ENCODE measurements around the gene FRYL. TPM values are rescaled to one million over a fixed set of nuclear protein-coding genes. Genes with fewer than 3 reads are reported as not detected.

FRYL gene
- total and polyA plus RNA-seq, 2 of the 13 experiments (the other 11 are each of a cell fraction or from before 2014, with no cell fraction given): 9.7 to 19.6 TPM

GRCh38 chr4:48623182-48623780 is 156.8 kb downstream of the FRYL start (continued):
- TF ChIP-seq ZBTB34 (CRISPR knock-in tag; IDR thresholded peaks at IDR 0.05): peak; percentile 72; the same call in 1 of the 2 replicates
- TF ChIP-seq RNF2 (conservative IDR thresholded peaks at IDR 0.05; ENCODE audit: low read depth): no peak
- no peak for TF ChIP-seq FOXC1 (CRISPR knock-in tag; IDR thresholded peaks at IDR 0.05; ENCODE audit: borderline replicate concordance)
- no peak for TF ChIP-seq HINFP (CRISPR knock-in tag; IDR thresholded peaks at IDR 0.05; ENCODE audit: low read depth)
- no peak for TF ChIP-seq SP2 (CRISPR knock-in tag; IDR thresholded peaks at IDR 0.05)
- TF ChIP-seq ZNF430 (CRISPR knock-in tag; IDR thresholded peaks at IDR 0.05): no peak
- TF ChIP-seq SP5 (CRISPR knock-in tag; IDR thresholded peaks at IDR 0.05; ENCODE audit: borderline replicate concordance, low read depth): no peak
- TF ChIP-seq ZNF274 (CRISPR knock-in tag; IDR thresholded peaks at IDR 0.05): no peak
- no peak for TF ChIP-seq ZNF83 (CRISPR knock-in tag; IDR thresholded peaks at IDR 0.05; ENCODE audit: borderline replicate concordance)
- TF ChIP-seq KDM6A (CRISPR knock-in tag; IDR thresholded peaks at IDR 0.05; ENCODE audit: low read depth): no peak
- no peak for TF ChIP-seq ZBTB4 (CRISPR knock-in tag; IDR thresholded peaks at IDR 0.05; ENCODE audit: borderline replicate concordance)
- TF ChIP-seq ASH2L (IDR thresholded peaks at IDR 0.05; ENCODE audit: insufficient read length, low read depth, low read length): no peak
- TF ChIP-seq ZNF318 (CRISPR knock-in tag; IDR thresholded peaks at IDR 0.05): no peak
- no peak for TF ChIP-seq ZNF225 (CRISPR knock-in tag; IDR thresholded peaks at IDR 0.05)

Measured in HepG2 (cell line).